GM12878 (cell line): Measurements from ENCODE around the gene RNF11. TPM values are rescaled to one million over a fixed set of nuclear protein-coding genes. Genes with fewer than 3 reads are reported as not detected.

ENCODE experiments used
- ATAC-seq: fragments of 200-7000 bp; cut with Tn5 transposase; 3 replicates; pipeline ENCODE4 v1.9.1; 2020; ENCODE audit warnings: mild to moderate bottlenecking, moderate library complexity
- BruUV-seq: library from RNA; stranded (reverse); fragments of 400-500 nt; replicated peaks from 2 replicates; lab custom pipeline; 2021; lab: Mats Ljungman, UMichigan
- CTCF ChIA-PET: fragments of 300-600 bp; sonication (Branson Sonifier 250); formaldehyde crosslinking; extraction: SDS; loops from one replicate; lab custom pipeline; 2021; ENCODE audit warnings: inconsistent platforms; lab: Yijun Ruan, JAX
- POLR2A ChIA-PET: fragments of 350-600 bp; formaldehyde crosslinking; extraction: SDS; loops from one replicate; lab custom pipeline; 2021; ENCODE audit warnings: inconsistent platforms; lab: Charles Lee
- RAD21 ChIA-PET: fragments of 300-600 bp; sonication (Branson Sonifier 250); formaldehyde crosslinking; loops from one replicate; lab custom pipeline; 2023; ENCODE audit warnings: antibody characterized with exemption; ENCODE audit not compliant: unreplicated experiment; lab: Charles Lee
- SMC1A ChIA-PET: fragments of 300-600 bp; sonication (Branson Sonifier 250); formaldehyde crosslinking; loops from one replicate; lab custom pipeline; 2023; ENCODE audit not compliant: unreplicated experiment, uncharacterized antibody; lab: Charles Lee
- DNase-seq: peaks from one replicate; pipeline ENCODE4 v3.0.0-alpha.2; 2011; ENCODE audit warnings: low read depth, low spot score
- FAIRE-seq: peaks from 3 replicates; lab custom pipeline; 2011; peaks lifted over from hg19 to GRCh38; lab: Jason Lieb, UNC
- H2AFZ ChIP-seq: 2 replicates; pipeline ENCODE4 v1.6.0; 2011; ENCODE audit warnings: low read depth, low read length, control low read depth; ENCODE audit not compliant: control insufficient read depth
- H3K27ac ChIP-seq: 2 replicates; pipeline ENCODE4 v1.5.1; 2011; ENCODE audit warnings: control low read depth; ENCODE audit not compliant: control insufficient read depth, insufficient read depth
- H3K27me3 ChIP-seq, 2 experiments: replicated peaks in 1 of 2; 2 replicates each; pipeline versions ENCODE4 v1.6.0 to v1.6.1; 2011; ENCODE audit warnings: low read length in 1 of 2; ENCODE audit not compliant: control insufficient read depth in 2 of 2, insufficient read depth in 2 of 2
- H3K36me3 ChIP-seq, 2 experiments: 2 replicates each; pipeline ENCODE4 v1.5.1; 2011; ENCODE audit warnings: low read length in 1 of 2; ENCODE audit not compliant: control insufficient read depth in 2 of 2, insufficient read depth in 2 of 2
- H3K4me1 ChIP-seq: 2 replicates; pipeline ENCODE4 v1.6.1; 2011; ENCODE audit warnings: mild to moderate bottlenecking, low read length, moderate library complexity, mixed read lengths; ENCODE audit not compliant: control insufficient read depth, insufficient read depth
- H3K4me2 ChIP-seq: 2 replicates; pipeline ENCODE4 v1.6.0; 2011; ENCODE audit warnings: control low read depth; ENCODE audit not compliant: control insufficient read depth, insufficient read depth
- H3K4me3 ChIP-seq: fragments of 200-600 bp; sonication (generic); 2 replicates; pipeline ENCODE4 v1.5.1; 2016
- H3K79me2 ChIP-seq: 2 replicates; pipeline ENCODE4 v1.6.0; 2011; ENCODE audit warnings: low read length; ENCODE audit not compliant: control insufficient read depth, insufficient read depth
- H3K9ac ChIP-seq: 2 replicates; pipeline ENCODE4 v1.8.0; 2011; ENCODE audit warnings: low read length, control low read depth, mixed read lengths; ENCODE audit not compliant: control insufficient read depth, insufficient read depth
- H3K9me3 ChIP-seq: replicated peaks from 3 replicates; pipeline ENCODE4 v1.5.1; 2011; ENCODE audit warnings: mild to moderate bottlenecking, low read length; ENCODE audit not compliant: control insufficient read depth, insufficient read depth
- H4K20me1 ChIP-seq: 2 replicates; pipeline ENCODE4 v1.6.0; 2011; ENCODE audit not compliant: control insufficient read depth, insufficient read depth
- ATF7 ChIP-seq: fragments of 450-650 bp; IDR thresholded peaks from 2 replicates; pipeline ENCODE4 v1.6.1; 2016; ENCODE audit warnings: low read depth, mild to moderate bottlenecking
- BACH1 ChIP-seq: fragments of 450-650 bp; IDR thresholded peaks from 2 replicates; pipeline ENCODE4 v1.6.1; 2017; ENCODE audit warnings: mild to moderate bottlenecking, borderline replicate concordance
- CBFB ChIP-seq: IDR thresholded peaks from 2 replicates; pipeline ENCODE4 v1.6.1; 2016; ENCODE audit warnings: antibody characterized with exemption, low read depth
- CREB1 ChIP-seq: IDR thresholded peaks from 2 replicates; pipeline ENCODE4 v1.6.1; 2012; ENCODE audit warnings: low read depth, mild to moderate bottlenecking, inconsistent platforms
- CREM ChIP-seq: IDR thresholded peaks from 2 replicates; pipeline ENCODE4 v1.6.1; 2014; ENCODE audit warnings: antibody characterized with exemption, low read depth
- ESRRA ChIP-seq: IDR thresholded peaks from 2 replicates; pipeline ENCODE4 v1.6.1; 2012; ENCODE audit warnings: mild to moderate bottlenecking, low read length, improper control_type of control experiment
- JUNB ChIP-seq: IDR thresholded peaks from 2 replicates; pipeline ENCODE4 v1.6.1; 2016; ENCODE audit warnings: antibody characterized with exemption, mild to moderate bottlenecking
- LARP7 ChIP-seq: fragments of 450-650 bp; IDR thresholded peaks from 2 replicates; pipeline ENCODE4 v1.6.1; 2017; ENCODE audit warnings: mild to moderate bottlenecking
- MEF2A ChIP-seq: IDR thresholded peaks from 2 replicates; pipeline ENCODE4 v1.6.1; 2011; ENCODE audit warnings: low read depth, mild to moderate bottlenecking, low read length, moderate library complexity; ENCODE audit not compliant: insufficient read depth
- NFIC ChIP-seq: IDR thresholded peaks from 2 replicates; pipeline ENCODE4 v1.6.1; 2012; ENCODE audit warnings: low read depth, mild to moderate bottlenecking, inconsistent platforms, low read length, moderate library complexity
- RCOR1 ChIP-seq: conservative IDR thresholded peaks from 2 replicates; pipeline ENCODE4 v1.6.1; 2012; ENCODE audit warnings: low read depth, low read length, improper control_type of control experiment
- RFX5 ChIP-seq: IDR thresholded peaks from 2 replicates; pipeline ENCODE4 v1.6.1; 2011; ENCODE audit warnings: low read depth, low read length, improper control_type of control experiment
- SIX5 ChIP-seq: IDR thresholded peaks from 2 replicates; pipeline ENCODE4 v1.6.1; 2011; ENCODE audit warnings: mild to moderate bottlenecking, low read depth, low read length, moderate library complexity; ENCODE audit not compliant: severe bottlenecking
- STAT1 ChIP-seq: fragments of 450-650 bp; conservative IDR thresholded peaks from 2 replicates; pipeline ENCODE4 v1.6.1; 2014; ENCODE audit warnings: antibody characterized with exemption, mild to moderate bottlenecking
- TCF7 ChIP-seq: IDR thresholded peaks from 2 replicates; pipeline ENCODE4 v1.6.1; 2014; ENCODE audit warnings: antibody characterized with exemption, borderline replicate concordance
- WGBS: methylation state at CpG from one replicate; pipeline ENCODE4 v1.1.6; 2016; ENCODE audit warnings: low lambda C conversion rate; ENCODE audit not compliant: insufficient replicate concordance, insufficient coverage; ENCODE audit errors: missing lambda C conversion rate; 5-methylcytosine and 5-hydroxymethylcytosine counted together
- in situ Hi-C: fragments of 300-500 bp; cut with MboI; formaldehyde crosslinking; loops from 9 replicates; pipeline ENCODE4 v1.14.3; 2018; ENCODE audit warnings: mixed read lengths
- intact Hi-C: fragments of 100-400 bp; cut with micrococcal nuclease; formaldehyde crosslinking; loops from one replicate; pipeline ENCODE4 v1.14.2; 2022; ENCODE audit not compliant: unreplicated experiment
- polyA plus RNA-seq, 11 experiments: library from polyadenylated mRNA; depleted of rRNA in 4 of 11; unstranded in 6 of 11; stranded (reverse) in 5 of 11; fragments of >200 nt; fragmentation: Nextera tagmentation in 4 of 11; fragmentation: Illumina TruSeq in 1 of 11; extraction: Ambion mirVana in 4 of 11; extraction: Trizol in 1 of 11; gene quantifications; 1 replicate in 1 of 11; 2 replicates in 10 of 11; pipeline versions ENCODE4 v1.2.1 to v1.2.3, GENCODE V29; 2011 to 2016; ENCODE audit warnings: inconsistent platforms in 2 of 11, missing spikeins in 2 of 11, low read depth in 1 of 11
- total RNA-seq, 4 experiments: library from RNA; depleted of rRNA in 3 of 4; stranded (reverse); fragments of >200 nt in 3 of 4; fragmentation: Illumina TruSeq in 1 of 4; extraction: Trizol in 1 of 4; gene quantifications; 2 replicates each; pipeline versions ENCODE4 v1.2.1 to v1.2.3, GENCODE V29; 2013 to 2021
- TF ChIP-seq, protein P1 (sequence below): IDR thresholded peaks from 2 replicates; pipeline ENCODE4 v1.6.1; 2011; ENCODE audit warnings: mild to moderate bottlenecking, low read depth, low read length, moderate library complexity; ENCODE audit not compliant: insufficient replicate concordance
- TF ChIP-seq, protein P2 (sequence below): IDR thresholded peaks from 2 replicates; pipeline ENCODE4 v1.6.1; 2012; ENCODE audit warnings: low read length, inconsistent platforms
- TF ChIP-seq, protein P3 (sequence below): fragments of 450-650 bp; IDR thresholded peaks from 2 replicates; pipeline ENCODE4 v1.6.1; 2016; ENCODE audit warnings: mild to moderate bottlenecking

The RNF11 gene
- total and polyA plus RNA-seq, 10 of the 15 experiments (the other 5 are each of a cell fraction or from before 2014, with no cell fraction given): 9.5 to 43.6 (median 32.3) TPM

DNA sequence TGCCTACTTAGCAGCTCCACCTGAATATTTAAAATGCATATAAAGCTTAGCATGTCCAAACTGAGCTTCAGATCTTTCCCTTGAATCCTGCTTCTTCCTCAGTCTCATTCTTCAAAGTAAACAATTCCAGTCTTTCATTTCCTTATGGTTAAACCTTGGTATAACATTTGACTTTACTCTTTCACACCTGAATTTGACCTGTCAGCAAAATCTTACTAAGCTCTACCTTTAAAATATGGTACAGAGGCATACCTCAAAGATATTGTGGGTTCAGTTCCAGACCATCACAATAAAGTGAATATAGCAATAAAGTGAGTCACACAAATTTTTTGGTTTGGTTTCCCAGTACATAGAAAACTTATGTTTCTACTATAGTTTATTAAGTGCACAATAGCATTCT, 42.5 kb upstream of the RNF11 start (continued):
- TF ChIP-seq, protein P1, sequence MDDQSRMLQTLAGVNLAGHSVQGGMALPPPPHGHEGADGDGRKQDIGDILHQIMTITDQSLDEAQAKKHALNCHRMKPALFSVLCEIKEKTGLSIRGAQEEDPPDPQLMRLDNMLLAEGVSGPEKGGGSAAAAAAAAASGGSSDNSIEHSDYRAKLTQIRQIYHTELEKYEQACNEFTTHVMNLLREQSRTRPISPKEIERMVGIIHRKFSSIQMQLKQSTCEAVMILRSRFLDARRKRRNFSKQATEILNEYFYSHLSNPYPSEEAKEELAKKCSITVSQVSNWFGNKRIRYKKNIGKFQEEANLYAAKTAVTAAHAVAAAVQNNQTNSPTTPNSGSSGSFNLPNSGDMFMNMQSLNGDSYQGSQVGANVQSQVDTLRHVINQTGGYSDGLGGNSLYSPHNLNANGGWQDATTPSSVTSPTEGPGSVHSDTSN: no peak

DNA sequence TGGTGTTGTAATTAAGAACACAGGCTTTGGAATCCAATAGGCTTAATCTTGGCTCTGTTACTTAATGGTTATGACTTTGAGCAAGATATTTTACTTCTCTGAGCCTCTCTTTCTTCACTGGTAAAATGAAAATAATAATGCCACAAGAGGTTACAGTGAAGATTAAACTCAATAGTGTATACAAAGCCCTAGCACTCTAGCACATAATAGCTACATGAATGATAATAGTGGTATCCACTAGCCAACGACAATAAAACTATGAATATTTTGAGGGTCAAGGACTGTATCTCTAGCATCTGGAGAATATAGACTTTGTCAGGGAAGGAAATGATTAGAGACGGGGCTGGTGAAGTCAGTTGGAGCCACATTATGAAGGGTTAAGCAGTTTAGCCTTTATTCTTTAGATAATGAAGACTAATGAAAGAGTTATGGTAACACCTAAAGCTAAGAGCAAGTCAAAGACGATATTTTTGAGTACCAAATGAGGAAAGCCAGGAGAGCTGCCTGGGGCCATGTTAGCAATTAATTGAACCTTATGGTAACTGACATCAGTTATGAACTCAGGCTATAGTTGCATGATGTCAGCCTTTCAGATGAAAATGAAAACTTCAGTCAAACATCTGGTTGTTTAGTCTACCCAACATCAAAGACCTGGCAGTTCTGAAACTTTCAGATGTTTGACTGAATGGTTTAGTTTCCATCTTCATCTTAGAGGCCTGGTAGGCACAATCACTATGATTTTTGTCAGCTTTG, 32.8 kb upstream of the RNF11 start:
- Histone ChIP-seq H4K20me1 (no peaks in the 10 kb centered on the region), H3K27me3 (no peaks in the 10 kb centered on the region), H3K9me3 (no peaks in the 10 kb centered on the region), H3K9ac (no peak overlapping the region), H3K4me3 (no peak overlapping the region), H3K4me1 (peaks cover 3% of the 10 kb centered on the region; the same call in 1 of the 2 replicates), H3K27ac (no peak overlapping the region), H3K79me2 (no peaks in the 10 kb centered on the region), H3K4me2 (no peak overlapping the region; the same call in 1 of the 2 replicates), H2AFZ (no peak overlapping the region), H3K36me3 (no peaks in the 10 kb centered on the region)
- DNase-seq: peak; percentile 24
- in situ Hi-C loops: no loop called here
- ChIA-PET RAD21 (interaction anchor here (0.9 to 1.2 kb wide), 2 partner anchors 14 to 93 kb away, joined by 3 to 4 read pairs; no protein-coding TSS in a partner anchor), CTCF (interaction anchor here (0.5 to 1.8 kb wide), 4 partner anchors 14 to 580 kb away, joined by 4 to 7 read pairs (median 5); no protein-coding TSS in a partner anchor), SMC1A (interaction anchor here (1.0 to 1.8 kb wide), 3 partner anchors 13 to 92 kb away, joined by 4 to 7 read pairs (median 6); partner anchors contain the start of gene RNF11), POLR2A (no interaction called here)
- intact Hi-C loops: no loop called here
- FAIRE-seq: peak; percentile 96
- BruUV-seq: no TSS peak
- 61% methylated on average over 3 of the region's 3 CpGs for WGBS
- peak; percentile 97 for ATAC-seq
- 0 out of 2 replicates have a peak, but pooled peaks have one; percentile 29 for TF ChIP-seq ATF7
- peak; percentile 90 for TF ChIP-seq TCF7
- 0 out of 2 replicates have a peak, but pooled peaks have one; percentile 28 for TF ChIP-seq NFIC
- peak; percentile 63; the same call in 1 of the 2 replicates for TF ChIP-seq CREM
- TF ChIP-seq, protein P2, sequence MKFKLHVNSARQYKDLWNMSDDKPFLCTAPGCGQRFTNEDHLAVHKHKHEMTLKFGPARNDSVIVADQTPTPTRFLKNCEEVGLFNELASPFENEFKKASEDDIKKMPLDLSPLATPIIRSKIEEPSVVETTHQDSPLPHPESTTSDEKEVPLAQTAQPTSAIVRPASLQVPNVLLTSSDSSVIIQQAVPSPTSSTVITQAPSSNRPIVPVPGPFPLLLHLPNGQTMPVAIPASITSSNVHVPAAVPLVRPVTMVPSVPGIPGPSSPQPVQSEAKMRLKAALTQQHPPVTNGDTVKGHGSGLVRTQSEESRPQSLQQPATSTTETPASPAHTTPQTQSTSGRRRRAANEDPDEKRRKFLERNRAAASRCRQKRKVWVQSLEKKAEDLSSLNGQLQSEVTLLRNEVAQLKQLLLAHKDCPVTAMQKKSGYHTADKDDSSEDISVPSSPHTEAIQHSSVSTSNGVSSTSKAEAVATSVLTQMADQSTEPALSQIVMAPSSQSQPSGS: peak; percentile 36; the same call in 1 of the 2 replicates
- TF ChIP-seq STAT1: no peak
- no peak for TF ChIP-seq LARP7
- no peak for TF ChIP-seq ESRRA
- no peak for TF ChIP-seq BACH1
- no peak for TF ChIP-seq RCOR1
- peak; percentile 88 for TF ChIP-seq CREB1
- TF ChIP-seq RFX5: no peak
- no peak for TF ChIP-seq CBFB
- TF ChIP-seq, protein P3, sequence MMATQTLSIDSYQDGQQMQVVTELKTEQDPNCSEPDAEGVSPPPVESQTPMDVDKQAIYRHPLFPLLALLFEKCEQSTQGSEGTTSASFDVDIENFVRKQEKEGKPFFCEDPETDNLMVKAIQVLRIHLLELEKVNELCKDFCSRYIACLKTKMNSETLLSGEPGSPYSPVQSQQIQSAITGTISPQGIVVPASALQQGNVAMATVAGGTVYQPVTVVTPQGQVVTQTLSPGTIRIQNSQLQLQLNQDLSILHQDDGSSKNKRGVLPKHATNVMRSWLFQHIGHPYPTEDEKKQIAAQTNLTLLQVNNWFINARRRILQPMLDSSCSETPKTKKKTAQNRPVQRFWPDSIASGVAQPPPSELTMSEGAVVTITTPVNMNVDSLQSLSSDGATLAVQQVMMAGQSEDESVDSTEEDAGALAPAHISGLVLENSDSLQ: peak; percentile 29; the same call in 1 of the 2 replicates
- TF ChIP-seq MEF2A: no peak
- peak; percentile 30; the same call in 1 of the 2 replicates for TF ChIP-seq JUNB
- TF ChIP-seq SIX5: no peak
